Adrenal gland (tissue), 5 donors: ENCODE measurements around the gene MOB3C.

ENCODE experiments used
- CTCF ChIP-seq, 6 experiments: fragments of 450-650 bp in 4 of 6; fragments of 200-600 bp in 2 of 6; sonication (generic) in 1 of 6; IDR thresholded peaks; 1 replicate in 5 of 6; 2 replicates in 1 of 6; pipeline versions ENCODE4 v1.5.1 to v1.8.0; 2016 to 2021; ENCODE audit warnings: antibody characterized with exemption in 6 of 6, mild to moderate bottlenecking in 2 of 6, moderate library complexity in 1 of 6
- POLR2A ChIP-seq, 2 donors: fragments of 450-650 bp; IDR thresholded peaks; one replicate each; pipeline ENCODE4 v1.6.1; 2017; ENCODE audit warnings: antibody characterized with exemption in 2 of 2, mild to moderate bottlenecking in 2 of 2, moderate library complexity in 1 of 2
- donor health status: DM: no; HTN: no; CAD: no.

GRCh38 chr1:46646331-46646730 is 29.7 kb upstream of the MOB3C start:
- no peak for TF ChIP-seq POLR2A (IDR thresholded peaks at IDR 0.05)
- TF ChIP-seq CTCF (IDR thresholded peaks at IDR 0.05) = no peak
